ENCODE data around the gene DNM1L. TPM values are rescaled to one million over a fixed set of nuclear protein-coding genes. Genes with fewer than 3 reads are reported as not detected.

DNM1L gene
- total and polyA plus RNA-seq, 9 of the 15 experiments (the other 6 are each of a cell fraction or from before 2014, with no cell fraction given): 24.1 to 82.8 (median 61.5) TPM

DNA sequence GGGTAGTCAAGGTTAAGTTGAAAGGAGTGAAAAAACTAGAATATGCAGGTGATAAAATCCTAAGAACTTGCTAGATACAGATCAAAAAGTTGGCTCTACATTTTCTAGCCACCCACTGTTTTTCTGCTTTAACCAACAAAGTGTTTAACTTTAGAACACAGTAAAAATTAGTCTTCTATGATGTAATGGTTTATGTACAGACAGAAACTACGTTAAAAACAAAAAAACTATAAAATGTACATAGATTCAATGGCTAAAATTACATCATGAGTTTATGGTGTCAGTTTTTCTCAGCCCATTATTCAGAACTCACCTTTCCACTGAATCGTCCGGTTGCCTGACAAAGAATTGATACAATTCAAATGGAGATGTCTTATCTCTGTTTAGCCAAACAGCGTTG, 74.5 kb downstream of the DNM1L start:
- BruUV-seq (replicated peaks): no TSS peak
- H3K9ac ChIP-seq (ENCODE audit: insufficient read depth in 1 of 2, low read depth in 2 of 2, low read length in 2 of 2): peak overlapping the region; percentile 85 to 89; a peak in 3 of 4 replicates
- peaks cover 4 to 5% of the 10 kb centered on the region in 2 experiments; a peak in 1 of 5 replicates for H3K4me1 ChIP-seq (replicated peaks in 1 of 2; ENCODE audit: control insufficient read depth in 2 of 2, insufficient read depth in 2 of 2, low read length in 2 of 2)
- no peak overlapping the region for H2AFZ ChIP-seq (ENCODE audit: low read depth, low read length)
- ChIA-PET CTCF (ENCODE audit: low intra/inter-chr PET ratio) (no interaction called here), POLR2A (interaction anchor here (0.8 kb wide), 1 partner anchor 9 kb away, joined by 3 read pairs; no protein-coding TSS in a partner anchor)
- H3K36me3 ChIP-seq (ENCODE audit: control insufficient read depth, insufficient read depth, low read length): peaks cover 51% of the 10 kb centered on the region
- no peaks in the 10 kb centered on the region for H3K9me1 ChIP-seq (ENCODE audit: control insufficient read depth, insufficient read depth, low read length)
- no peak for TF ChIP-seq CCAR2 (IDR thresholded peaks at IDR 0.05; ENCODE audit: low read depth, low read length)
- TF ChIP-seq GATA2 (CRISPR knock-in tag; IDR thresholded peaks at IDR 0.05): 0 out of 2 replicates have a peak, but pooled peaks have one; percentile 8
- no peak for FAIRE-seq
- peak overlapping the region; percentile 73 for H3K4me3 ChIP-seq
- ATAC-seq: no peak
- DNase-seq (ENCODE audit: extremely low read depth in 1 of 4, low spot score in 3 of 4): no peak
- H3K79me2 ChIP-seq (ENCODE audit: control insufficient read depth, insufficient read depth, low read length): peaks cover 33% of the 10 kb centered on the region
- H3K27me3 ChIP-seq (ENCODE audit: control insufficient read depth in 2 of 2, insufficient read depth in 2 of 2, low read length in 2 of 2): no peaks in the 10 kb centered on the region
- H4K20me1 ChIP-seq (replicated peaks; ENCODE audit: control insufficient read depth, insufficient read depth, low read length): no peaks in the 10 kb centered on the region
- peak overlapping the region; percentile 83 for H3K4me2 ChIP-seq (ENCODE audit: insufficient read depth, low read length)
- in situ Hi-C loops (cut with MboI) (no loop called here), intact Hi-C loops (cut with micrococcal nuclease) (loop anchor here (10.0 kb wide), 3 partner anchors 841 to 1371 kb away; partner anchors contain the start of gene ETFBKMT)
- 23% methylated on average over 4 of the region's 4 CpGs for WGBS (ENCODE audit: insufficient coverage, low coverage, missing lambda C conversion rate)
- no peaks in the 10 kb centered on the region for H3K9me3 ChIP-seq (replicated peaks; ENCODE audit: control insufficient read depth, insufficient read depth, low read depth, low read length)
- H3K27ac ChIP-seq (ENCODE audit: extremely low read depth, low read depth, low read length): no peak overlapping the region; the same call in 2 of the 3 replicates

DNA sequence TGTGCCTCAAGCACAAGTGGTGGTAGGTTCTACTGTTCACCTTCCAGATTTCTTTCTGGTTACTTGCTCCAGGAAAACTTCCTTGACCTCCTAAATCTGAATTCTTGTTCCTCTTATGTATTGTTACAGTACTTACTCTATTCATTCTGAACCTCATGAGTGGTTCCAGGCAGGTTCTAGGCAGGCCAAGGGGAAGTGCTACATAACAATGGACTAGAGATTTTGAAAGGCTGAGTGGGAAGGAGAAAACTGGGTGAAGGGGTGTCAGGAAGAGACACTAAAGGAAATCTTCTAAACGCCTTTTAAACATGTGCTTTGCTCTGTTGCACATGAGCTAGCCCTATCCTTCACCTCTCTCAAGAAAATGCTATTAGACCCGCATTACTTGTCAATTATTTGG, 75.0 kb downstream of the DNM1L start:
- DNase-seq (ENCODE audit: extremely low read depth in 1 of 4, low spot score in 3 of 4) (peak in 1 of 4 experiments; percentile 16), FAIRE-seq (peak; percentile 35), ATAC-seq (no peak)
- H3K9ac ChIP-seq (ENCODE audit: insufficient read depth in 1 of 2, low read depth in 2 of 2, low read length in 2 of 2): peak overlapping the region; percentile 85 to 89
- peaks cover 33% of the 10 kb centered on the region for H3K79me2 ChIP-seq (ENCODE audit: control insufficient read depth, insufficient read depth, low read length)
- peak overlapping the region; percentile 73 for H3K4me3 ChIP-seq
- H4K20me1 ChIP-seq (replicated peaks; ENCODE audit: control insufficient read depth, insufficient read depth, low read length): no peaks in the 10 kb centered on the region
- BruUV-seq (replicated peaks): no TSS peak
- in situ Hi-C loops (cut with MboI): no loop called here
- intact Hi-C loops (cut with micrococcal nuclease): loop anchor here (10.0 kb wide), 3 partner anchors 841 to 1371 kb away; partner anchors contain the start of gene ETFBKMT
- ChIA-PET CTCF (ENCODE audit: low intra/inter-chr PET ratio) (interaction anchor here (0.6 kb wide), 2 partner anchors 1268 to 1430 kb away, joined by 3 read pairs; partner anchors contain the start of gene ALG10), POLR2A (interaction anchor here (1.0 to 2.3 kb wide), 2 partner anchors 8 to 13 kb away, joined by 3 to 7 read pairs; no protein-coding TSS in a partner anchor)
- peak overlapping the region; percentile 6; the same call in 1 of the 2 replicates for H2AFZ ChIP-seq (ENCODE audit: low read depth, low read length)
- TF ChIP-seq SPI1 (IDR thresholded peaks at IDR 0.05; ENCODE audit: borderline replicate concordance, low read depth, low read length) (peak; percentile 39; the same call in 1 of the 2 replicates), RB1 (IDR thresholded peaks at IDR 0.05; ENCODE audit: low read depth) (no peak), FOXP1 (CRISPR knock-in tag; IDR thresholded peaks at IDR 0.05) (no peak)
- H3K27me3 ChIP-seq (ENCODE audit: control insufficient read depth in 2 of 2, insufficient read depth in 2 of 2, low read length in 2 of 2): no peaks in the 10 kb centered on the region
- no peaks in the 10 kb centered on the region for H3K9me3 ChIP-seq (replicated peaks; ENCODE audit: control insufficient read depth, insufficient read depth, low read depth, low read length)
- no peaks in the 10 kb centered on the region for H3K9me1 ChIP-seq (ENCODE audit: control insufficient read depth, insufficient read depth, low read length)
- WGBS (ENCODE audit: insufficient coverage, low coverage, missing lambda C conversion rate): 0% methylated on average over 2 of the region's 2 CpGs
- peak overlapping the region; percentile 29 for H3K27ac ChIP-seq (ENCODE audit: extremely low read depth, low read depth, low read length)
- H3K4me2 ChIP-seq (ENCODE audit: insufficient read depth, low read length): peak overlapping the region; percentile 83
- peaks cover 4 to 5% of the 10 kb centered on the region in 2 experiments; a peak in 1 of 5 replicates for H3K4me1 ChIP-seq (replicated peaks in 1 of 2; ENCODE audit: control insufficient read depth in 2 of 2, insufficient read depth in 2 of 2, low read length in 2 of 2)
- H3K36me3 ChIP-seq (ENCODE audit: control insufficient read depth, insufficient read depth, low read length): peaks cover 46% of the 10 kb centered on the region
